Muscle of arm (tissue), 14 donors: Measurements from ENCODE around the gene GRAP2. TPM values are rescaled to one million over a fixed set of nuclear protein-coding genes. Genes with fewer than 3 reads are reported as not detected.
"Not testable (repeated sequence)": the region's sequence is repeated elsewhere in the genome, so short reads cannot be mapped to it uniquely, and the experiment has no call there.

ENCODE experiments used
- DNase-seq: peaks from one replicate; pipeline ENCODE4 v3.0.0-alpha.2; 2013
- long read RNA-seq, 11 donors: transcript quantifications; one replicate each; lab custom pipeline, GENCODE V29; 2026
- polyA plus RNA-seq, 12 donors: library from polyadenylated mRNA; unstranded; fragments of 120-200 nt; gene quantifications; one replicate each; pipeline ENCODE4 v1.2.1, GENCODE V29; 2013; ENCODE audit not compliant: insufficient read length in 12 of 12

GRAP2 gene
- 1 to 10 TPM in 4 of 12 donors, under 1 TPM in 6, not detected in 2; 0.28 to 3.1 (median 0.85) TPM for polyA plus RNA-seq
- long read RNA-seq, donor 1: 0 reads
- long read RNA-seq, donor 2: 0 reads
- long read RNA-seq, donor 3: 0 reads
- long read RNA-seq, donor 4: 0 reads
- long read RNA-seq, donor 5: 0 reads
- long read RNA-seq, donor 6: 0 reads
- long read RNA-seq, donor 7: 0 reads
- long read RNA-seq, donor 8, partial matches to known transcripts: 0 of 1 reads
- long read RNA-seq, donor 8, other reads (novel, unspliced or antisense): 0 of 1 reads
- long read RNA-seq, donor 9, partial matches to known transcripts: 0 of 1 reads
- long read RNA-seq, donor 9, other reads (novel, unspliced or antisense): 0 of 1 reads
- long read RNA-seq, donor 10: 0 reads
- long read RNA-seq, donor 11: 0 reads

GRCh38 chr22:39900306-39901227 lies at the start of gene GRAP2:
Gene GRAP2 (plus strand): TSS chr22:39901084. CDS start chr22:39947107, 46,023 bp downstream.
- DNase-seq: no peak

GRCh38 chr22:39851606-39852315 lies 49.1 kb upstream of the GRAP2 start:
- no peak for DNase-seq

- DNase-seq: no peak
These were observed 48.1 kb upstream of the GRAP2 start for GRCh38 chr22:39852799-39853198.

- DNase-seq: no peak
These were observed 44.3 kb upstream of the GRAP2 start for GRCh38 chr22:39856588-39856987.

GRCh38 chr22:39859903-39860588 lies 40.8 kb upstream of the GRAP2 start:
- no peak for DNase-seq

GRCh38 chr22:39868741-39869140 lies 32.1 kb upstream of the GRAP2 start:
- no peak for DNase-seq

GRCh38 chr22:39869797-39870196 lies 31.1 kb upstream of the GRAP2 start:
- DNase-seq: not testable (repeated sequence)

GRCh38 chr22:39871008-39871798 lies 29.7 kb upstream of the GRAP2 start:
- no peak for DNase-seq

GRCh38 chr22:39872548-39872947 lies 28.3 kb upstream of the GRAP2 start:
- no peak for DNase-seq

- no peak for DNase-seq
These were observed 26.9 kb upstream of the GRAP2 start for GRCh38 chr22:39873965-39874364.

GRCh38 chr22:39875176-39875885 lies 25.6 kb upstream of the GRAP2 start:
- not testable (repeated sequence) for DNase-seq

- no peak for DNase-seq
These were observed 23.6 kb upstream of the GRAP2 start for GRCh38 chr22:39877079-39877845.

GRCh38 chr22:39880722-39881121 lies 20.2 kb upstream of the GRAP2 start:
- no peak for DNase-seq

- DNase-seq: no peak
These were observed 17.8 kb upstream of the GRAP2 start for GRCh38 chr22:39883057-39883456.

GRCh38 chr22:39889924-39890323 lies 11.0 kb upstream of the GRAP2 start:
- not testable (repeated sequence) for DNase-seq

GRCh38 chr22:39893526-39893925 lies 7.4 kb upstream of the GRAP2 start, which contains the start of gene ENTHD1:
Gene ENTHD1 (minus strand): TSS chr22:39893760. CDS start chr22:39887748, 6,012 bp downstream.
- no peak for DNase-seq

- no peak for DNase-seq
These were observed 6.3 kb upstream of the GRAP2 start for GRCh38 chr22:39894554-39895092.

GRCh38 chr22:39895682-39896081 lies 5.2 kb upstream of the GRAP2 start:
- no peak for DNase-seq
